SW480 (cell line): ENCODE results near the gene GRHL1.
A peak's percentile ranks its signal among the peaks of the same experiment; 100 is the strongest.

Source experiments
- DNase-seq: peaks from one replicate; pipeline ENCODE4 v3.0.0-alpha.2; 2016; ENCODE audit warnings: low spot score

Gene GRHL1

GRCh38 chr2:9949239-9949991 lies 2.1 kb upstream of the GRHL1 start:
- no peak for DNase-seq

DNA sequence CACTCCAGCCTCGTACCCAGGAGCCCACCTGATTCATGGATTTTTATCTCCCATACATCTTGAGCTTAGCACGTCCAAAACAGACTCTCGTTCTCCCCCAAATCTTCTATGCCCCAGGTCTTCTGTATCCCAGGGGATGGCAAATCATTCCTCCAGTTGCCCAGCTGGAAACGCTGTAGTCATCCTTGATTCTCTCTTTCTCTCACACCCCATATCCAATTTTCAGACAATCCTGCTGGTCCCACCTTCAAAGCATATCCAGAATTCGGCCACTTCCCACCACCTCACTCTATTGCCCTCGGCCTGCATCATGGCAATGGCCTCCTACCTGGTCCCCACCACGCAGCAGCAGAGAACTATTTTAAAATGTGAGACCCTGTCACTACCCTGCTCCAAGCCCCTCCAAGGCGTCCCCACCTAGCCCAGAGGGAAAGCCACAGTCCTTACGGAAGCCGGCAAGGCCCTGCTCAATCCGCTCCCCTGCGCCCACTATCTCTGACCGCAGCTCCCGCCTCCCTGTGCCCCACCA lies 1.4 kb upstream of the GRHL1 start:
- no peak for DNase-seq

DNA sequence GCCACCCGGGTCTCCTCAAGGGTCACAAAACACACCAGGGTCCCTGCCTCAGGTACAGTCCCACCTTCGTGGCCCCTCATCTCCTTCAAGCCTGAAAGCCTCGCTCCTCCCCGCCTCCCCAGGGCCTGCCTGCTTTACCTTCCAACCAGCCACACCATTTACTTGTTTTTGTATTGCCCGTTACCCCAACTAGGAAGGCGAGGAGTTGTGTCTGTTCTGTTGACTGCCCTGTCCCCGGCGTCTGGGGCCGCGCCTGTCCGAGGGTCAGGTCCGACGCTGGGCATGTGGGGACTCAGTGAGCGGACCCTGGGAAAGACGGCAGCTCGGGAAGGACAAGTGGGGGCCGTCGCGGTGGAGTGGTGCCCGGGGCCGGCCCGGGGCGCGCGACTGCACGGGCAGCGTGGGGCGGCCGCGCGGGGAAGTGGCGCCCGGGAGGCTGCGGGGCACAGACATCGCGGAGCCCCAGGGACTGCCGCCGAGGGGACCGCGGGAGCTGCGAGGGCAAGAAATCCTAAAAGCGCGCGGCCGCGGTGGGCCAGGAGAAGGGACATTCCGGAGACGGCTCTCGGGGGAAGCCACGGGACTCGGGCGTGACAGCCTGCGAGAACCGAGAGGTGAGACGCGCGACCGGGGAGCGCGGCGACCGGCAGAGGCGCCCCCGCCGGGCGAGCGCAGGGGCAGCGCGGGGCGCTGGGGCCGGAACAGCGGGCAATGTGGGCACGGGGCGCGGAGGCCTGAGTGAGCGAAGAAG lies 797 bp upstream of the GRHL1 start:
- DNase-seq: peak; percentile 39

- DNase-seq: no peak
Measured at GRCh38 chr2:9951272-9951521, 296 bp upstream of the GRHL1 start.

DNA sequence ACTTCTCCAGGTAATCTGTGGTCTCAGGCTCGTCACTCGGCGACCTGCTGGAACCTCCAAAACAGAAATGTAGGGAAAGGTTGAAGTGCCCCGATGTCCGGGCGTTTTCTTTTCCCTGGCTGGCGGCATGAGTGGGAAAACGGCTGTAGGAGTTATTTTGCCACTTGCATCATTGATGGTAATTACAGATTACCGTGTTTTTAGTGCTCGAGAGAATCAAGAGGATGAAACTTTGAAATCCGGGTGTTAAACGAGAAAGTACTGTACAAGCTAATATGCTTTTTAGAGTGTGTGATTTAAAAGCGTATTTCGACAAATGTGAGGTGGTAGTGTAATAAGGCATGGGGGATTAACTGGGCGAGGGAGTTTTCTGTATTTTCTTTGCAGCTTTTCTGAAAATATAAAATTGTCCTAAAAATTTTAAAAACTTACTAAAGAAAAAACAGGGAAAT lies 819 bp downstream of the GRHL1 start:
- DNase-seq: peak; percentile 43

DNA sequence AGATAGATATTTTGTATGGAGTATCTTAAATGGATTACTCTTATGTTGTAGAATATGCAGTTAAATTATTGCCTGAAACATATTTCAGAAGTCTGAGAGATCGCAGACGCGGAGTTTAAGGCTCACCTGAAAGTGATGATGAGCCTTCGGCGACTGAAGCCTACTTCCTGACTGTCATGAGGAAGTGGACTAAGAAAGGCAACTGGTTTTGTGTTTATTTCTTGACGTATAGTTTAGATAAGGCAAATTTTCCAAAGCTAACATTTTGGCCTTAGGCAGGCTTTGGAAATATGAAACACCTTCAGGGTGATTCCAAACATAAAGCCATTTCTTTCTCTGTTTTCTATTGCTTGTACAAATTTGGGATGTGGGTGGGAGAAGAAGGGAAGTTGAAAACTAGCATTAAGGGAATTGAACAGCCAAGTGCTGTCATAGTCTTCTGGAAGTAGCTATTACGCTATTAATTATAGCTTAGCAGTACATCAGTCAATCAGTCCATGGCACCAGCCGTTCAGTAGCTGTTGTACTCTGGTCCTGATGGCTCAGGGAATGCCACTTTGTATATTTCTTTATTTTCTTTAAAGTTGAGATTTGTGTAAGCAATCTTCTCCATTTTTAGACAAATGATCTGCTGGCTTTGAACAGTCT lies 1.5 kb downstream of the GRHL1 start:
- DNase-seq: no peak

- no peak for DNase-seq
Measured at GRCh38 chr2:9954136-9954535, 2.6 kb downstream of the GRHL1 start.

- DNase-seq: no peak
Measured at GRCh38 chr2:9958057-9958456, 6.6 kb downstream of the GRHL1 start.

DNA sequence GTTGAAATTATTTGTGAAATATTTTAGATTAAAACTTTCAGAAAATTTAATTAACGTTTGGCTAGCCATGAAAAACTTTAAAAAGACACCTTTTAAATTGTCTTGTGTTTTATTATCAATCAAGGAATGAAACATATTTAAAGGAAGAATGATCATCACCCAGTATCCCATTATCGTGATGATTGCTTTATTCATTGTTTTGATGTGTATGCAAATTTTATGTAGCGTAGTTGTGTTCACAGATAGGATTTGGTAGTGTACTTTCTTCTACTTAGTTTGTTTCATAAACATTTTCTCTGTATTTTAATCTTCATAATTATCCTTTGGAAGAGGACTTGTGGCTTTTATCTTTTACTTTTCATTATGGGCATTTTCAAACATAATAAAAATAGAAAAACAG lies 7.8 kb downstream of the GRHL1 start:
- DNase-seq: no peak

DNA sequence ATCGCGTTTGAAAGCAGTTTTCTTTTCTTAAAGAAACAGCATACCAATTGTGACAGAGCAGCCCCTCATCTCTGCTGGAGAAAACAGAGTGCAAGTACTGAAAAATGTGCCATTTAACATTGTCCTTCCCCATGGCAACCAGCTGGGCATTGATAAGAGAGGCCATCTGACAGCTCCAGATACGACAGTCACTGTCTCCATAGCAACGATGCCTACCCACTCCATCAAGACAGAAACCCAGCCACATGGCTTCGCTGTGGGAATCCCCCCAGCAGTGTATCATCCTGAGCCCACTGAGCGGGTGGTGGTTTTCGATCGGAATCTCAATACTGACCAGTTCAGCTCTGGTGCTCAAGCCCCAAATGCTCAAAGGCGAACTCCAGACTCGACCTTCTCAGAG lies 9.5 kb downstream of the GRHL1 start:
- no peak for DNase-seq

- no peak for DNase-seq
Measured at GRCh38 chr2:9964334-9964980, 13.0 kb downstream of the GRHL1 start.

DNA sequence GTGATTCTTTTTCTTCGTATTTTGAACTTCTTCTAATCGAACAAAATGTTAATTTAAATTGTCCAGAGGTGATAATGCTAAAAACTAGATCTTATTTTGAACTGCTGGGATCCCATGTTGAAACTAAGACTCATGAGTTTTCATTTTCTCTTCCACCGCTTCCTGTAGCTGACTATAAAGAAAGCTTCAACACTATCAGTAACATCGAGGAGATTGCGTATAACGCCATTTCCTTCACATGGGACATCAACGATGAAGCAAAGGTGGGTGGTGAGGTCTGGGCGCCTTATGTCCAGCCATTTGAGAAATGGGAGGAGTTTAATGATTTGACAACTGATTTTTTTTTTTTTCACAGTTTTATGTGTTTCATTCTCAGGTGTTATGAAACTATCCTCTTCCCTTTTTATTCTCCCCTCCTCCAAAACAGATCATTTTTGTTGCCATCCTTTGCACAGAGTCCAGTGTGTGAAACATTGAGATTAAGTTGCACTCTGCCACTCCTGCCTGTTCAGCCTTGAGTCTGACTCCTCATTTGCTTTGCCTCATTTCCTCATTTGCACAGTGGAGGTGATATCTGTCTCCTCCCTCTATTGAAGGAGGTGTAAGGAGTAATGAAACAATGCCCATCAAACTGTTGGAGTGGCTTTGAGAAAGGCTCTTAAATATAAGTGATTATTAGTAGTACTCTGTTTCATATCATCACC lies 13.8 kb downstream of the GRHL1 start:
- no peak for DNase-seq

- no peak for DNase-seq
Measured at GRCh38 chr2:9966491-9967022, 15.1 kb downstream of the GRHL1 start.

- DNase-seq: no peak
Measured at GRCh38 chr2:9967053-9967775, 15.7 kb downstream of the GRHL1 start.

- DNase-seq: no peak
Measured at GRCh38 chr2:9968553-9969497, 17.3 kb downstream of the GRHL1 start.

DNA sequence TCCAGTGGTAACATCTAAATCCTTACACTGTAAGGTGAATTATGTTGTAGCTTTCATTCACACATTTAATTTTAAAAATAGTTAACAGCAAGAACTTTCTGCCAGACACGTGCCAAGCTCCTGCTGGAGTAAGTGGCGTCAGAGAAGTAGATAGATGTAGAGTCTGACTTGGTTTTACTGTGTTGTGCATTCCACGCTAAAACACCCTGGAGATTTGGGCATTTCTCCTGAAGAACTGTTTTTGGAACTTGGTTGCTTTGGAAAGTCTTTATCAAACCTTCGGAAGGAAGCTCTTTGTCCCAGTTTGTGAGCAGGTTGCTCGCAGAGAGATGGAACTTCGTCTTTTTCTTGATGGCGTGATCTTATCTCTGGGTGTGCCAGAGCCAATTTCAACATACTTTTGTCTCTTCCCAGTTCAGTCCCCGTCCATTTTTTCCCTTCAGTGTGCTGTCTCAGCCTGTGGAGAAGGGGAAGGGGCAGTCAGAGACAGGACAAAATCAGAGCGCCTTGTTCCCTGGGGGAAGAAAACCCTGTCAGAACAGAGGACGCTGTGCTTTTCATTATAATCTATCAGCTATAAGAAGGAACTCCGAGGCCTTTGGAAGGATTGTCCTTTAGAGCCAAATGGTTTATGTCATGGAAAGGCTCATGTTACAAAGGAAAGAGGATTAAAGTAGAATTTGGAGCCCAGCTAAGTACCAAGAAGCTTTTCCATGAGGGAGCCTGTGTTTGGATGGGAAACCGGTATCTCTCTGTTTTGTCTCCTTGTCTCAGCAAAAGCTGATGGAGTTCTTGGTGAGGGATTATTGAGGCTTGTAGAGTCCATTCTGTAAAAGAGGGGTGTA lies 18.9 kb downstream of the GRHL1 start:
- DNase-seq: no peak

GRCh38 chr2:9971105-9971818 lies 19.8 kb downstream of the GRHL1 start:
- DNase-seq: no peak

DNA sequence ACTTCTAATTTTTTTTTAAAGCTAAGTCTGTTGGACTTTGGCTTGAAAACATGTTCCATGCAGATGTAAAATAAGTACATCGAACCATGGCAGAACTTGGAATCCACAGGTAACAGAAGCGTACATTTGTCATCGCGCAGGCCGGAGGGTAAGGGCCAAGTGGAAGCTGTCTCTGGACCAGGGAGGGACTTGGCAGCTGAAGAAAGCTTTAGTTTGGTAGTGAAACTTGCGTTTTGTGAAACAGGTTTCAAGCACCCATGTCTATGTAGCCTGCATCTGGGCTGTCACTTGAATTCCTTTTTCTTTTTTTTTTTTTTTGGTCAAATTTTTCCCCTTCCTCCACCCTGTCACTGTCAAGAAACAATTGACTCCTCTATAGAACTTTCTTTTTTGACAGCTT lies 20.4 kb downstream of the GRHL1 start:
- DNase-seq: no peak
